Islet of Langerhans (tissue), 1 donor: ENCODE results near the gene KIF16B.

Source experiments
- FAIRE-seq: peaks from one replicate; lab custom pipeline; 2011; peaks lifted over from hg19 to GRCh38; lab: Jason Lieb, UNC

The KIF16B gene

GRCh38 chr20:16349523-16350260 lies 223.6 kb downstream of the KIF16B start:
- no peak for FAIRE-seq

GRCh38 chr20:16346956-16347355 lies 226.3 kb downstream of the KIF16B start:
- FAIRE-seq, result peak; percentile 93

DNA sequence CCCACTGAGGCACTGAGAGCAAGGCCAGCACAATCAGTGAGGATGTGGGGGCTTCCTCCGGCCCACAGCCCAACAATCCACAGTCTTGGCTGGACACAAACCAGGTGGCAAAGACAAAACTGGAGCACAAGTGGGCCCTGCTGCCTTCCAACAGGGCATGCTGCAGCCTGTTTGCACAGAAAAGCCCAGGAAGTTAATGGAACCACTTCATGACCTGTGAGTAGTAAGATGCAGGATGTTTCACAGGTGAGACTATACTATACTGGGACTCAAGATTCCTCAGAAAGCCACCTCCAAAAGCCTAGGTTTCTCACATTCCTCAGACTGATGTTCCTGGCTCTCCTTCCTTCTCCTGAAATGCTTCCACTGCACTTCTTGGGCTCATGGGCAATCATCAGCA lies 235.5 kb downstream of the KIF16B start:
- FAIRE-seq, result no peak

DNA sequence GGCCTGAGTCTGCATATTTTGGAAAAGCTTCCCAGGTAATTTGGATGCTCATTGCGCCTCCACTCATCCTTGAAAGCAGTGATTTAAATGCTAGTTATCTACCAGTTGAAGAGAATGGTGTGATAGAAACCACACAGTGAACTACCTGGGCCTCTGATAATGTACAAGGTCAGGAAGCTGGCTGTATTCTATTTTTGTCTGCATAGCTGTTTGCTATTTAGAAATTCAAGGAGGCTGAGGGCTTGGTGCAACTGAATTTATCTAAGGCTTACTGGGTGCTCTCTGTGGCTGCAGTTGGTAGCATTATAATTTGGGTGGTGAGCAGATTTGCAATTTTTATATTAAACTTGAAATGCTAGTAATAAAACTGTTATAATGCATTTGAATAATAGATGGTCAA lies 245.6 kb downstream of the KIF16B start:
- no peak for FAIRE-seq

DNA sequence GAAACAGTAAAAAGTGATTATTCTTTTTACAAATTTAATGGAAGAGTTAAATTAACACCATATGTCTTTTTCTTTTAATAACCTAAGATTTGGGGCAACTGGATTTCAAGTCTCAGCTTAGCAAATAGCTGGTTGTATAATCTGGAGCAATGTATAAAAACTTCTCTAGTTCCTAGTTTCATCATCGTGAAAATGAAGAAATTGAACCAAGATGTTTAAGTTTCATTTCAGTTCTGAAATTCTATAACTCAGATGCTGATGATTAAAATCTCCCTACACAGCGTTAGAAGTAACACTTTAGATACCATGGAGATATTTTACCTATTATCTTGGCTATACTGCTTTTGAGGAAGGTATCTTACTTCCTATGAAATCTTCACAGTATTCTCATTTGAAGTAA lies 252.0 kb downstream of the KIF16B start:
- peak; percentile 33 for FAIRE-seq

- FAIRE-seq, result no peak
Measured at GRCh38 chr20:16317445-16318362, 255.5 kb downstream of the KIF16B start.

DNA sequence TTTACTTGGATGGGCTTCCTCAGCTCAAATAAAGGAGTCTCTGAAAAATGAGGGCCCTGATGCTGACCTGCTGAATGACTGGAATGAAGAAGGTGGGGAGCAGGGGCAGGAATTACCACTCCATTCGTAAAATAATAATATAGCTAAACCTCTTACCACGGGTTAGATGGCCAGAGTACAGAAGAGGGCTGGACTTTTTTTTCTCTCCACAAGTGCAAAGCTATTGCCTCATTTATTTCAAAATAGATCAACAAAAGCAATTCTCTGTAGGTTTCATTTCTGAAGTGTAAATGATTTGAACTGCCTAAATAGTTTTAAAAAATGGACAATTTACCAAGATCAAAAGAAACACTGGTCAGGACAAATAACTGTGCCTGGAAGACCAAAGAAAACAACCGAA lies 256.7 kb downstream of the KIF16B start:
- FAIRE-seq, result no peak

DNA sequence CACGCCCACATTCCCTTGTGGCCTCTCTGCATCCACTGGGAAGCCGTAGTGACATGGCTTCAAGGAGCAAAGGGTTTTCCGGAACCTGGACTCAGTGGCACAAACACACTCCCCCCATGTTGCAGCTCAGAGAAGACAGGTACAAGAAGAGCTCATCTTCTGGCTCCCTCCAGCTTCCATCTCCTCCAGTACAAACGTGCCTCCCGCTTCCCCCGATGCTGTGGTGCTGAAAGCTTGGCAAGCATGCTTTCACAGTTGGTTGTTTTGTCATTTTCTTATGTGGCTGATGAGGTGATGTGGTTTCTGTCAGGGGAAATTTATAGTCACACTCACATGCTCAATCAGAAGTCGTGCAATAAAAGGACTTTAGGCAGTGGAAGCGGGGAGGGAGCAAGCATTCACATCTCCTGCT lies 258.5 kb downstream of the KIF16B start:
- FAIRE-seq, result no peak

DNA sequence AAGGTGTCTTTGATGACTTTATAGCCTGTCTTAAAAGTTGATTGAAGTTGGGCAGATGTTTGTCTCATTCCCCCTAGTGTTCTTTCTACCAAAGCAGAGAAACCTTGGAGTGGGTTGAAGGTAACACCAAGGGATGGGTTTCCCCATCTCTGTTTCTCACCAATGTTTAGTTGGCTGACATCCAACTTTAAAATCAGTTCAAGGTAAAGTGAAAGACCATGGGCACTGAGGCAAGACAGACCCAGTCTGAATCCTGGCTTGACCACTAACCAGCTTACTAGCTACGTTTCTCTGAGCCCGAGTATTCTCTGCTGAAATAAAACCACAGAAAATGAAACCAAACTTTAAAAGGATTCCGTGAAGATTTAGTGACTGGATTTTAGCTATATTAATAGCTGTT lies 258.9 kb downstream of the KIF16B start:
- no peak for FAIRE-seq

DNA sequence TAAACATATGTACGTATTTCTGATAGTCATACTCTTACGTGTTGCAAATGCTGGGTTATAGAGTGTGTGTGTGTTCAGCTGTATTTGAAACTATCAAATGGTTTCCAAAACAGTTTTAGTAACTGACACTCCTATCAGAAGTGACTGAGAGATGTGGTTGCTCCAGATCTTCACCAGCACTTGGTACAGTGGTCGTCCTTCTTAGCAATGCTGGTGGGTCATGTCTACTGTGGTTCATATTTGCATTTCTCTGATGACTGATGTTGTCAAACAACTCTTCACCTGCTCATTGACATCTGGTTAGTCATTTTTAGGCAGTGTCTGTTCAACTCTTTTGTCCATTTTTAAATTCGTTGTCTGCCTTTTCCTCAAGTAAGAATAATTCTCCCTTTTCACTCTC lies 259.3 kb downstream of the KIF16B start:
- no peak for FAIRE-seq

GRCh38 chr20:16312998-16313397 lies 260.2 kb downstream of the KIF16B start:
- FAIRE-seq, result no peak

GRCh38 chr20:16311756-16312155 lies 261.5 kb downstream of the KIF16B start:
- no peak for FAIRE-seq

DNA sequence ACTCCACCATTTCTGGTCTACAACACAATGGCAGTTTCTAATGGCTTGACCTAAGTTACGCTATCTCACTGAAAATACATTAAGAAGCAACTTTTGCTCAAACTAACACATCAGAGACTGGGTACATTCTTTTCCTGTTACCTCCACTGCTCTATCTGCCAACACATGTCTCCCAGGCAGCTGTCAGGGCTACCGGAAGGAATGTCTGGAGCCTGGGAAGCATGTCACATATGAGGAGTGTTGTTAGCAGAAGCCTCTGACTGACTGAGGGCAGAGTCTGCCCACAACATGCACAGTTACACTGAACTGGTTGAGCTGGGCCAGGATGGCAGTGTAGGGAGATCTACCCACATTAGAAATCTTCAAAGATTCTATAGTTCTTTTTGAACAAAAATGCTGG lies 264.5 kb downstream of the KIF16B start:
- no peak for FAIRE-seq

GRCh38 chr20:16302818-16303217 lies 270.4 kb downstream of the KIF16B start:
- FAIRE-seq, result no peak

DNA sequence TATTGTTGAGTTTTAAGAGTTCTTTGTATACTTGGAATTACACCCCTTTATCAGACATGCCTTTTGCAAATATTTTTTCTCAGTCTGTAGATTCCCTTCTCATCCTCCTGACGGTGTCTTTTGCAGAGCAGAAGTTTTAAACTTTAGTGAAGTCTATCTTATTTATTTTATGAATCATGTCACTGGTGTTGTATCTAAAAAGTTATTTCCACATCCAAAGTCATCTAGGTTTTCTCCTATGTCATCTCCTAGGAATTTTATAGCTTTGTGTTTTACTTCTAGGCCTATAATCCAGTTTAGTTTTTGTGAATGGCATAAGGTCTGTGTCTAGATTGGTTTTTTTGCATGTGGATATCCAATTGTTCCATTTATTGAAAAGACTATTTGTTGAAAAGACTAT lies 271.3 kb downstream of the KIF16B start:
- no peak for FAIRE-seq

DNA sequence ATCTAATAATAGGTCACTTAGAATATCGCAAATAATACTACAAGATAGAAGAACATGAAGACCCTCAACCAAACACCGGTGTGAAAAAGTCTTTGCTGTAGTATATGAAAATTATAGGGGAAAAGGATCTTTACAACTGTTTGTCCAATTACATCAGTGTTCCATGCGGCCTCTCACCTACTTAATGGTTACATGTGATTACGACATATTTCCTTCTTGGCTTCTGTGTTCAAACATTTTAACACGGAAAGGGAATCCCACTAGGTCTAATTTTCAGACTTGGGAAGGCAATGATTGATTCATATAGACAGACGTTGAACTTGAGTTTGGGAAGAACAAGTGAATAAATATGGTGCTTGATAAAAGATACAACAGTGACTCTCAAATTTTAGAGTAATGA lies 273.4 kb downstream of the KIF16B start:
- FAIRE-seq, result no peak

DNA sequence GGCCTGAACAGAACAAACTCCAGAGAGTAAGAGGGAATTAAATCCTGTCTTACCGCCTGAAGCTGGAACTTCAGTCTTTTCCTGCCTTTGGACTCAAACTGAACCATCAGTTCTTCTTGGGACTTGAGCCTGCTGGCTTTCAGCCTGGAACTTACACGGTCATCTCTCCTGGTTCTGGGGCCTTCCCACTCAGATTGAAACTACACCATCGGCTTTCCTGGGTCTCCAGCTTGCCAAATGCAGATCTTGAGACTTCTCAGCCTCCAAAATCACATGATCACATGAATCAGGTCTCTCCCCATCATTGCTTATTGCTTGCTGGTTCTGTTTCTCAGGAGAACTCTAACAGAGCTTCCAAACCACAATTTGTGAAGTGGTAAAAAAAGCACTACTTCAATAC lies 276.3 kb downstream of the KIF16B start:
- no peak for FAIRE-seq

- FAIRE-seq, result no peak
Measured at GRCh38 chr20:16295534-16295933, 277.7 kb downstream of the KIF16B start.

- FAIRE-seq, result no peak
Measured at GRCh38 chr20:16293590-16293989, 279.7 kb downstream of the KIF16B start.

DNA sequence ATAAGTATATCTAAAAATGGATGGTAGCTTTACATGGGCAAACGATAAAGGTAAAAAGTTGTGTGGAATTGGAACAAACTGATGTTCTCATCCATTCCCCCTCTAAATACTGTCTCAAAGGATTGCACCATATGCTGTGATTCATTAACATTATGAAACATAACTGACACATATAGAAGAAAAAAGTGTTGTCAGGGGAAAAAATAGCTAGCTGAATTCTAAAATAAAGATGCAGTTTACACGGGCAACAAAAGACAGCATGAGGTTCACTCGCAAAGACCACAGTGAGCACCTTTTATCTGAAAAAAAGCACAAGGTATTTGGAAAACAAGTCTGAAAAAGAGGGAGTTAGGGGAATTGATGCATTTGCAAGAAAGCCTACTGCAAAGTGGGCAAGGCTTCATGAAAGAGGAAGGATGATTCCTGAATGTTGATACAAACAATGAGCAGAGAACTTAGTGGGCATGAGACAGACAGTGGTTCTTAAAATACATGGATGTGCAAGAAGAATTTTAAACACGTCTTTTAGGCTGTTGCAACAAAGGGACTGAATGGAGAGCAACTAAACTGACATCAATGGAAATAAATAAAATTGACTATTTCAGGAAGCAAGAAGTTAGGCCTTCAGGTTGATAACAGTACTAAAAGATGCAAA lies 280.9 kb downstream of the KIF16B start:
- no peak for FAIRE-seq

DNA sequence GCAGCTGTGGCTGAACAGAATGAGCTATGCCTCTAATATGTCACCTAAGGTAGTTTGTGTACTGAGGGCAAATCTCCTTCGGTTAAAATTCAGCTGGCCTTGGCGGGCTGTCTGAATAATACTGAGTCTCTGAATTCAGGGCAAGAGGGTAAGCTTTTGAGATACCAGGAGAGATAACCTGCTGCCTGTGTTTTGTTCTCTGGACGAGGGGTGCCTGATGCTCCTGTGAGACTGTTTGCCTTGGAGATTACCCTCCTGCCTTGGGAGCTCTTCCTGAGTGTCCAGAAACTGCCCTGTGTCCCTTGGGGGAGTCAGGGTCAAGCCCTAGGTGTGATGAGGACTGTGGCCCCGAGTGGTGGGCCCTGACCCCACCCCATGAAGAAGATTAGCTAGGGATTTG lies 282.9 kb downstream of the KIF16B start:
- FAIRE-seq, result no peak

GRCh38 chr20:16287776-16288175 lies 285.5 kb downstream of the KIF16B start:
- FAIRE-seq, result no peak

- no peak for FAIRE-seq
Measured at GRCh38 chr20:16286601-16287000, 286.6 kb downstream of the KIF16B start.
